Activated CD4-positive, alpha-beta memory T cell treated with anti-CD3 and anti-CD28 coated beads for 36 hours (primary cell): ENCODE measurements around the gene PAIP1. TPM values are rescaled to one million over a fixed set of nuclear protein-coding genes. Genes with fewer than 3 reads are reported as not detected.
"Not testable (repeated sequence)": the region's sequence is repeated elsewhere in the genome, so short reads cannot be mapped to it uniquely, and the experiment has no call there.

Source experiments
- CTCF ChIA-PET: fragments of 350-600 bp; sonication (Branson Sonifier 250); formaldehyde crosslinking; loops from one replicate; lab custom pipeline; 2021; ENCODE audit warnings: antibody characterized with exemption, inconsistent platforms; lab: Charles Lee
- POLR2A ChIA-PET: fragments of 350-600 bp; sonication (Branson Sonifier 250); formaldehyde crosslinking; loops from one replicate; lab custom pipeline; 2021; ENCODE audit warnings: antibody characterized with exemption; lab: Charles Lee
- DNase-seq: peaks from one replicate; pipeline ENCODE4 v3.0.0-alpha.2; 2020
- H3K27ac Mint-ChIP-seq: one replicate; pipeline ENCODE4 v1.8.0; 2021; ENCODE audit warnings: mixed read lengths
- H3K27me3 Mint-ChIP-seq: one replicate; pipeline ENCODE4 v1.8.0; 2021; ENCODE audit warnings: mixed read lengths
- H3K36me3 Mint-ChIP-seq: one replicate; pipeline ENCODE4 v1.8.0; 2021; ENCODE audit warnings: mixed read lengths
- H3K4me1 Mint-ChIP-seq: one replicate; pipeline ENCODE4 v1.8.0; 2021; ENCODE audit warnings: low read depth, mixed read lengths
- H3K4me3 Mint-ChIP-seq: one replicate; pipeline ENCODE4 v1.8.0; 2021; ENCODE audit warnings: mild to moderate bottlenecking, mixed read lengths
- H3K9me3 Mint-ChIP-seq: one replicate; pipeline ENCODE4 v1.8.0; 2021; ENCODE audit warnings: mixed read lengths
- intact Hi-C: fragments of 100-400 bp; cut with micrococcal nuclease; formaldehyde crosslinking; loops from one replicate; pipeline ENCODE4 v1.15.1; 2023
- total RNA-seq, 2 experiments: library from RNA; stranded (reverse); gene quantifications; one replicate each; pipeline ENCODE4 v1.2.3, GENCODE V29; 2021

The PAIP1 gene
- total RNA-seq, 2 experiments from 2014 or later: 49.2 to 50.5 TPM

DNA sequence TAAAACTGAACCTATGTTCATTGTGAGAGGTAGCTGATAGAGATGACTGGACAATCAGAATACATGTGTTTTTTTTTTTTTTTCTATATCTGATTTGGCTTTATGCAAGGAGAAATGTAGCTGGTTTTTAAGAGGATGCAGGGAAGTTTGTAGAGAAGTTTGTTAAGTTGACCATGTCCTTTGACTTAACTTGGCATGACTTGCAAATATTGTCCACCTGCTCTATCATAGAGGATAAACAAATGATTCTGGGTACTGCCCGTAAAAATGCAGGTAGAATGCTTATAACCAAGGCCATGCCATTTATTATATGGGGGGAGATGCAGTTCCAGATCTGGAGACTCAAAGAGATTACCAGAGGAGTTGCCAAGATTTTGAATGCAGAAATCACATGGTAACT, 32.4 kb upstream of the PAIP1 start:
- ChIA-PET CTCF (no interaction called here), POLR2A (no interaction called here)
- intact Hi-C loops: no loop called here
- H3K27ac Mint-ChIP-seq: no peak overlapping the region
- H3K9me3 Mint-ChIP-seq: no peaks in the 10 kb centered on the region
- DNase-seq: no peak
- H3K36me3 Mint-ChIP-seq: peaks cover 9% of the 10 kb centered on the region
- H3K4me1 Mint-ChIP-seq: no peaks in the 10 kb centered on the region
- no peak overlapping the region for H3K4me3 Mint-ChIP-seq
- H3K27me3 Mint-ChIP-seq: no peaks in the 10 kb centered on the region

DNA sequence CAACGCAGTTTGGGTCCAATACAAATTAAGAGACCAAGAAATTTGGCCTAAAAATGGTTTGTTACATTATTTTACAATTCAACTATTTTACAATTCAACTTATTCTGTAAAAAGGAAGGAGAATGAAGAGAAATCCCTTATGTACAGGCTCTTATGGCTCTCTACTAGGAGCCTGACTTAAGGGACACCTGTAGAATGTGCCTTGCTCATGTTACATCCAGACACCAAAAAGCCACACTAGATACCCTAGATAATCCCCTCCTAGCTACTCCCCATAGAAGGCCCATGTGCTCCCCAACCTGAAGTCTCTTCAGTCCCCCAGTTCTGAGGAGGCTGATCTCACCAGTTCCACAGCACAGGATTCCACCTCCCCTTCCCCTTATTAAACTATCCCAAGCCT, 32.0 kb upstream of the PAIP1 start:
- H3K27me3 Mint-ChIP-seq: no peaks in the 10 kb centered on the region
- no peak overlapping the region for H3K4me3 Mint-ChIP-seq
- H3K27ac Mint-ChIP-seq: no peak overlapping the region
- H3K36me3 Mint-ChIP-seq: peaks cover 9% of the 10 kb centered on the region
- H3K4me1 Mint-ChIP-seq: no peaks in the 10 kb centered on the region
- POLR2A ChIA-PET: no interaction called here
- intact Hi-C loops: no loop called here
- no peaks in the 10 kb centered on the region for H3K9me3 Mint-ChIP-seq
- no peak for DNase-seq
- CTCF ChIA-PET: no interaction called here

DNA sequence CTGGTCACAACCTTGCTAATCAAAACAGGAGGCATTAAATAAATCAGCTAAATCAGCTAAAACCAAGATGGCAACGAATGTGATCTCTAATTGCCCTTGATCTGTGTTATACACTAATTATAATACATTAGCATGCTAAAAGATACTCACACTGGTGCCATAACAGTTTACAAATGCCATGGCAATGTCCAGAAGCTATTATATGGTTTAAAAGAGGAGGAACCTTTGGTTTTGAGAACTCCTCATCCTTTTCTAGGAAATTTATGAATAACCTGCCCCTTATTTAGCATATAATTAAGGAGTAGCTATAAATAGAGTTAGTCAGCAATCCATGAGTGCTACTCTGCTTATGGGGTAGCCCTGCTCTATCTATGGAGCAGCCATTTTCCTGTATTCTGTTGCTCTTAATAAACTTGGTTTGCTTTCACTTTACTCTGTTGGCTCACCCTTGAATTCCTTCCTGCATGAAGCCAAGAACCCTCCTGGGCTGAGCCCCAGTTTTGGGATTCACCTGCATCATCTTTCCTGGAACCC, 27.4 kb upstream of the PAIP1 start:
- H3K9me3 Mint-ChIP-seq: no peaks in the 10 kb centered on the region
- no peak overlapping the region for H3K27ac Mint-ChIP-seq
- ChIA-PET CTCF (no interaction called here), POLR2A (no interaction called here)
- H3K36me3 Mint-ChIP-seq: peaks cover 9% of the 10 kb centered on the region
- no peak overlapping the region for H3K4me3 Mint-ChIP-seq
- H3K4me1 Mint-ChIP-seq: no peaks in the 10 kb centered on the region
- DNase-seq: no peak
- intact Hi-C loops: no loop called here
- no peaks in the 10 kb centered on the region for H3K27me3 Mint-ChIP-seq

DNA sequence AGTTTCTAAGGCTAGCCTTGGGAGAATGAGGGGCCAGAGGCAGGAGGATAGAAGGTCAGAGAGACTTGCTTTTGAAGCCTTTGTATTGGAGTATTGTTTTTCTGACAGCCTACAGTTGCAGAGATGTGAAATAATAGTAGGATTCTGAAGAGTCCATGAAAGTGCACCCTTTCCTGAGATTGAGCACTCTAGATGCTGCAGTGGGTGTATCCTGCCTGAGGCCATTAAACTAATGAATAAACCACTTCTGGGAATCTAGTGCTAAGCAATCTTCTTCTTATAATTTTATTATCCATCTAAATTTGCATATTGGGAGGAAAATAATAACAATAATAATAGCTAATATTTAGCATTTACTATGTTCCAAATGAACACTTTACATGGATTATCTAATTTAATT, 26.8 kb upstream of the PAIP1 start:
- H3K4me3 Mint-ChIP-seq: no peak overlapping the region
- H3K9me3 Mint-ChIP-seq: no peaks in the 10 kb centered on the region
- POLR2A ChIA-PET: no interaction called here
- CTCF ChIA-PET: no interaction called here
- DNase-seq: no peak
- H3K36me3 Mint-ChIP-seq: peaks cover 10% of the 10 kb centered on the region
- intact Hi-C loops: no loop called here
- no peak overlapping the region for H3K27ac Mint-ChIP-seq
- no peaks in the 10 kb centered on the region for H3K27me3 Mint-ChIP-seq
- H3K4me1 Mint-ChIP-seq: no peaks in the 10 kb centered on the region

DNA sequence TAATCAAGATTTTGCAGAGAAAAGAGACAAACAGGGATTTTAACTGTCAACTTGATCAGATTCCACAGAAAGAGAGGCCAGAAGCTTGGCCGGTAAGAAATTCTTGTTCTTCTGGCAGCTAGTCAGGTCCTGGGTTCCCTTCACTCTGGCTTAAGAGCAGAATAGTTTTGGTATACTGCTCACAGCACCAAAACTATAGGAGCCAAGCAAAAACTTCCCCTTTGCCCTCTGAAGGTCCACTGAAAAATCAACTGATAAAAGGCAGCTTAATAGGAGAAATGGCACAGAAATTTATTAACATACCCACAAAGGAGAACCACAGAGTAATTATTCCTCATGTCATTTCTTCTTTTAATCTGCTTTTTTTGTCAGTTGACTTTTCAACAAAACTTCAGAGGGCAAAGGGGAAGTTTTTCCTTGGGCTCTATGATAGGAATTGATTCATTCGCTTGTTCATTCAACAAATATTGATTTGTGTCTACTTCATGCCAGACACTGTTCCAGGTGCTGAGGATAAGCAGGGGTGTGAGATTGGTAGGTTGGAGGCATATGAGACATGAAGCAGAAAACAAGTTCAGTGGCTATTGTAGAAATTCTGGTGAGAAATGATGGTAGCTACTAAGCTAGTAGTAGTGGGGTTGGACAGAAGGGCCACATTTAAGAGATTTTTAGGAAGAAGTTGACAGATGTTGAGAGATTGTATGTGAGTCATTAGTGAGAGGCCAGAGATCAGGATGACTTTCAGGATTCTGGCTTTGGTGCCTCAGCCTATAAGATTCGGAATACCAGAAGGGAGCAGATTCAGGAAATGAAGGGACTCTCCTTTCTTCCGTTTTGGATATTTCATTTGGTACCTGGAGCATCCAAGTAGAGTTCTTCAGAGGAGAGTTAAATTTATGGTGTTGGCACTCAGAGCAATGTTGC, 25.5 kb upstream of the PAIP1 start:
- H3K27me3 Mint-ChIP-seq: no peaks in the 10 kb centered on the region
- intact Hi-C loops: no loop called here
- H3K9me3 Mint-ChIP-seq: no peaks in the 10 kb centered on the region
- no peak overlapping the region for H3K27ac Mint-ChIP-seq
- peaks cover 9% of the 10 kb centered on the region for H3K36me3 Mint-ChIP-seq
- DNase-seq: no peak
- H3K4me3 Mint-ChIP-seq: no peak overlapping the region
- POLR2A ChIA-PET: no interaction called here
- no peaks in the 10 kb centered on the region for H3K4me1 Mint-ChIP-seq
- CTCF ChIA-PET: no interaction called here

DNA sequence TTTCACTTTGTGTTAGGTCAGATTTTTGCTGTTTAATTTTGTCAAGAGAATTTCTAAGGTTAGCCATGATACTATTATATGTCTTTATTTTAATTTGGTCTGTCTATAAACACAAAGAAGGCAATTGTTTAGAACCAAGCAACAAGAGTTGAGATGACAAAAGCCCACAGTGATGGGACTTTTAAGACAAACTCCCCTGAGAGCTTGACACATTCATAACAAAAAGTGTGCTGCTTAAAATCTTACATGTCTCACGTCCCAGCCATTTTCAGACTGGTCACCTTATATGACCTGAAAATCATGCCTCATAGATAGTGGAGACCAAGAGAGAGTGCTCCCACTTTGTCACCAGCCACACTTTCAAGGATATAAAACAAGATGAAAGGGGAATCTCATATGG, 24.5 kb upstream of the PAIP1 start:
- no peaks in the 10 kb centered on the region for H3K4me1 Mint-ChIP-seq
- no peaks in the 10 kb centered on the region for H3K27me3 Mint-ChIP-seq
- intact Hi-C loops: no loop called here
- no peak for DNase-seq
- no peak overlapping the region for H3K27ac Mint-ChIP-seq
- CTCF ChIA-PET: no interaction called here
- H3K9me3 Mint-ChIP-seq: no peaks in the 10 kb centered on the region
- POLR2A ChIA-PET: no interaction called here
- H3K36me3 Mint-ChIP-seq: peaks cover 5% of the 10 kb centered on the region
- H3K4me3 Mint-ChIP-seq: no peak overlapping the region

DNA sequence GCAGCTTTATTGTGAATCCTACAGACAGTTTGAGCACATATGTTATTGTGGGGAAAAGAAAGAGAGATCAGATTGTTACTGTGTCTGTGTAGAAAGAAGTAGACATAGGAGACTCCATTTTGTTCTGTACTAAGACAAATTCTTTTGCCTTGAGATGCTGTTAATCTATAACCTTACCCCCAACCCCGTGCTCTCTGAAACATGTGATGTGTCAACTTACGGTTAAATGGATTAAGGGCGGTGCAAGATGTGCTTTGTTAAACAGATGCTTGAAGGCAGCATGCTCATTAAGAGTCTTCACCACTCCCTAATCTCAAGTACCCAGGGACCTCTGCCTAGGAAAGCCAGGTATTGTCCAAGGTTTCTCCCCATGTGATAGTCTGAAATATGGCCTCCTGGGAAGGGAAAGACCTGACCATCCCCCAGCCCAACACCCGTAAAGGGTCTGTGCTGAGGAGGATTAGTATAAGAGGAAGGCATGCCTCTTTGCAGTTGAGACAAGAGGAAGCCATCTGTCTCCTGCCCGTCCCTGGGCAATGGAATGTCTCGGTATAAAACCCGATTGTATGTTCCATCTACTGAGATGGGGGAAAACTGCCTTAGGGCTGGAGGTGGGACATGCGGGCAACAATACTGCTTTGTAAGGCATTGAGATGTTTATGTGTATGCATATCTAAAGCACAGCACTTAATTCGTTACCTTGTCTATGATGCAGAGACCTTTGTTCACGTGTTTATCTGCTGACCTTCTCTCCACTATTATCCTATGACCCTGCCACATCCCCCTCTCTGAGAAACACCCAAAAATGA, 23.7 kb upstream of the PAIP1 start:
- DNase-seq, H3K27ac Mint-ChIP-seq, H3K9me3 Mint-ChIP-seq, H3K27me3 Mint-ChIP-seq, CTCF ChIA-PET, H3K4me3 Mint-ChIP-seq, intact Hi-C loops, H3K4me1 Mint-ChIP-seq, H3K36me3 Mint-ChIP-seq, POLR2A ChIA-PET: not testable (repeated sequence)

DNA sequence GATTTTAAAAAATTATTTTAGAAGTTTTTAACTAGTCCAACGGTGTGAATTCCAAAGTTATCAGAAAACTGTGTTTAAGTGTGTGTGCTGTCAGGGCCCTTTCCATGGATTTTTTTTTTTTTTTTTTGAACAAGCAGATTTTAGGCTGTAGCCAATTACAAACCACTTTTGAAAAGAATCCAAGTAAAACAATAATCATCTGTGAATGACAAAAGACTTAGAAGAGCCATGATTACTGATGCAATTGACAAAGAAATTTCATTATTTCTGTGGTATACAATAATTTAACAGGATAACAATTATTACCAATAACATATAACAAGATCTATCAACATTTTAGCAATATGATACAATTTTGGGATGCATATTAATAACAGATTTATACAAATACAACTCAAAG, 16.2 kb upstream of the PAIP1 start:
- Mint-ChIP-seq H3K27me3 (no peaks in the 10 kb centered on the region), H3K4me3 (no peak overlapping the region), H3K4me1 (peaks cover under 1% of the 10 kb centered on the region), H3K27ac (no peak overlapping the region), H3K36me3 (peaks cover 11% of the 10 kb centered on the region), H3K9me3 (no peaks in the 10 kb centered on the region)
- no peak for DNase-seq
- CTCF ChIA-PET: interaction anchor here (0.9 kb wide), 1 partner anchor 431 kb away, joined by 3 read pairs; no protein-coding TSS in a partner anchor
- POLR2A ChIA-PET: no interaction called here
- intact Hi-C loops: no loop called here

DNA sequence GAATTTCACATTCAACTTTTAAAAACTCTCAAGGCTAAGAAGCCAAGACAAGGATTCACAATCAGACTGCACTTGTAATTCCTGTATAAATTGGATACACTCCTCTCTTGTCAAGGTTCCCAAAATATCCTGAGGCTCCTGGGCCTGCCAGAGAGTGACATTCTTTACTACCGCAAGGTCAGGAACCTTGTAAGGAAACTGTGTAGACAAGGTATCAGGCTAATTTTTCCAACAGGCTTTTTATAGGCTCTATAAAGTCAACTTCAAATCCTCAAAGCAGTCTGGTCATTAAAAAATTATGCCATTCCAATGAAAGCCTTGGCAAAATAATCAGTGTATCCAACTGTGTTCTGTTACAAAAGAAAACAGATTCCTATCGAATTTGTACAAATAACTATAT, 15.5 kb upstream of the PAIP1 start:
- ChIA-PET CTCF (no interaction called here), POLR2A (no interaction called here)
- no peak overlapping the region for H3K4me3 Mint-ChIP-seq
- H3K27ac Mint-ChIP-seq: no peak overlapping the region
- no peak for DNase-seq
- intact Hi-C loops: no loop called here
- H3K4me1 Mint-ChIP-seq: peaks cover 3% of the 10 kb centered on the region
- peaks cover 11% of the 10 kb centered on the region for H3K36me3 Mint-ChIP-seq
- H3K27me3 Mint-ChIP-seq: no peaks in the 10 kb centered on the region
- no peaks in the 10 kb centered on the region for H3K9me3 Mint-ChIP-seq

DNA sequence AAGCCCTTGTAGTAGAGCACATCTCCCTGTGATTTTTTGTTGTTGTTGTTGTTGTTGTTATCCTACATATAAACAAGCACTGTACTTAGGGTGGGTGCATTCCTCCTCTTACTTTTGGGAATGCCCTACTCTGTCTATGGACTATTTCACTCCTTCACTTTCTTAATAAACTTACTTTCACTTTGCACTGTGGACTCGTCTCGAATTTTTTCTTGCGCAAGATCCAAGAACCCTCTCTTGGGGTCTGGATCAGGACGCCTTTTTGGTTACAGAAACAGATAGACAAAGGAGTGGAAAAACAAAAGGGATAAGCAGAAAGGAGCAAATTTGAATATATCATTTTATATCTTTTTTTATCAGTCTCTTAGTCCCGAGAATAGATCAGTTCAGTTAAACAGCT, 14.4 kb upstream of the PAIP1 start:
- ChIA-PET POLR2A (no interaction called here), CTCF (no interaction called here)
- Mint-ChIP-seq H3K36me3 (peaks cover 11% of the 10 kb centered on the region), H3K27me3 (no peaks in the 10 kb centered on the region), H3K27ac (no peak overlapping the region), H3K4me3 (no peak overlapping the region), H3K9me3 (no peaks in the 10 kb centered on the region), H3K4me1 (peaks cover 3% of the 10 kb centered on the region)
- intact Hi-C loops: no loop called here
- no peak for DNase-seq

DNA sequence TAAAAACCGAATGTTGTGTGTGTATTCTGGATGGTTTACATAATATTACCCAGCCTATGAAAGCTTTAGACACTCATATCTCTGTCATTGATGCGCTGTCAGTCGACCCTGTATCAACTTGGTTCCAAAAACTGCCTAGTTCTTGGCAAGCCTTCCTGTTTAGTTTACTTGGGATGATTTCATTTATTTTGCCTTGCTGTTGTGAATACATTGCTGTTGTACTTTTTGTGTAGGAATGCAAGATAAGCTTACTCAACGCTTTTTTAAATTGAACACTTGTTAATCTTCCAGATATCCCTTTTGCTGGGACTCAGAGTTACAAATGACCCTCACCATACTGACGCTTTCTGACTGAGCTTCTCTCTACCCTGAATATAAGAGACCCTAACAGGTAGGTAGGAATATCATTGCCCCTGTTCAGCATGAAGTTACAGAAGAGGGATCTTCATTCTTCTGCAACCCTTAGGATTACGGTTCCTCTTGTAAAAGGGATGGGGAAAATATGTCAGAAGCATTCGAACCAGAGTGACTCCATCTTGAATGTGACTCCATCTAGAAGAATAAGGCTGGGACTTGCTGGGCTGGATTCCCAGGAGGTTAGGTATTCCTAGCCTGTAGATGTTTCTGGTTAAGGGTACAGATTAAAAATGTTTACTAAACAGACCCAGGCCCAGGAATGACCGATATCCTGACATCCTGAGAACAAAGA, 13.7 kb upstream of the PAIP1 start:
- intact Hi-C loops: no loop called here
- POLR2A ChIA-PET: no interaction called here
- CTCF ChIA-PET: no interaction called here
- no peak overlapping the region for H3K4me3 Mint-ChIP-seq
- no peaks in the 10 kb centered on the region for H3K27me3 Mint-ChIP-seq
- no peak for DNase-seq
- H3K27ac Mint-ChIP-seq: no peak overlapping the region
- H3K4me1 Mint-ChIP-seq: peaks cover 3% of the 10 kb centered on the region
- no peaks in the 10 kb centered on the region for H3K9me3 Mint-ChIP-seq
- H3K36me3 Mint-ChIP-seq: peaks cover 8% of the 10 kb centered on the region

DNA sequence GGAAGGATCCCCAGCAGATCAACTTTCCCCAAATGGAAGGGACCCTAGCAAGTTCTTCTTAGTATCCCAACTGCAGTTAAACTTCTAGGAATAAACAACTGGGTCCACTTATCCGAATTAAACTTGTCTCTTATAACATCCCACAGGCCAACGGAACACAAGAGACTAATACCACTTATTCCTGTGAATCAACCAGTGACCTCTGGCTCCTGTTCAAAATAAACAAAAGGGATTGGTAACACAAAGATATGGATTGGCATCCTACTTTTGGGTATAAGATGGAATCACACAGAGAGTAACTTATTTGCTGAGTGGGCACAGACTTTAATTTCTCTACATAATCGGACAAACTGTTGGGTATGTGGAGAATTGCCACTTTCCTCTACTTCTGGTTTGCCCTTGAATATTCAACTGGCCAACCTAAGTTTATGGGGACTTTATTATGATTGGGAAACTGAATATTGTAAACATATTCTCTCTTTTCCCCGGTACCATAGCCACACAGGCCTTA, 12.4 kb upstream of the PAIP1 start:
- ChIA-PET POLR2A (no interaction called here), CTCF (no interaction called here)
- intact Hi-C loops: no loop called here
- Mint-ChIP-seq H3K27me3 (no peaks in the 10 kb centered on the region), H3K4me1 (peaks cover 3% of the 10 kb centered on the region), H3K9me3 (no peaks in the 10 kb centered on the region), H3K27ac (no peak overlapping the region), H3K4me3 (no peak overlapping the region), H3K36me3 (no peaks in the 10 kb centered on the region)
- no peak for DNase-seq
